SK-N-SH (cell line): ENCODE results near the gene SLC10A4.

Experiments
- CTCF ChIP-seq: fragments of 200-600 bp; sonication (generic); IDR thresholded peaks from 2 replicates; pipeline ENCODE4 v1.6.1; 2017; ENCODE audit warnings: antibody characterized with exemption, mild to moderate bottlenecking, moderate library complexity
- EP300 ChIP-seq, 2 experiments: IDR thresholded peaks; 2 replicates each; pipeline versions ENCODE4 v1.4.0 to v1.6.1; 2012; ENCODE audit warnings: borderline replicate concordance in 1 of 2, low read depth in 1 of 2, low read length in 1 of 2
- GABPA ChIP-seq: IDR thresholded peaks from 2 replicates; pipeline ENCODE4 v1.4.0; 2012; ENCODE audit warnings: low read depth, mild to moderate bottlenecking
- GATA2 ChIP-seq: sonication (generic); formaldehyde crosslinking; IDR thresholded peaks from 2 replicates; pipeline ENCODE4 v1.5.0; 2020; ENCODE audit warnings: mild to moderate bottlenecking, missing genetic modification reagents
- NFIC ChIP-seq: IDR thresholded peaks from 2 replicates; pipeline ENCODE4 v1.4.0; 2012; ENCODE audit warnings: borderline replicate concordance
- POLR2AphosphoS5 ChIP-seq: IDR thresholded peaks from 2 replicates; pipeline ENCODE4 v1.6.1; 2012; ENCODE audit warnings: low read depth, low read length
- RAD21 ChIP-seq: IDR thresholded peaks from 2 replicates; pipeline ENCODE4 v1.6.1; 2012; ENCODE audit warnings: mild to moderate bottlenecking, low read length
- RFX5 ChIP-seq: IDR thresholded peaks from 2 replicates; pipeline ENCODE4 v1.6.1; 2012; ENCODE audit warnings: mild to moderate bottlenecking, improper control_type of control experiment, low read length
- SMC3 ChIP-seq: IDR thresholded peaks from 2 replicates; pipeline ENCODE4 v1.6.1; 2012; ENCODE audit warnings: low read depth, low read length, improper control_type of control experiment
- TAF1 ChIP-seq: IDR thresholded peaks from 2 replicates; pipeline ENCODE4 v1.6.1; 2012; ENCODE audit warnings: low read depth, mild to moderate bottlenecking, low read length, moderate library complexity, borderline replicate concordance
- USF2 ChIP-seq: fragments of 150-350 bp; IDR thresholded peaks from 2 replicates; pipeline ENCODE4 v1.6.1; 2017; ENCODE audit warnings: antibody characterized with exemption, low read length, low read depth, borderline replicate concordance
- YY1 ChIP-seq: IDR thresholded peaks from 2 replicates; pipeline ENCODE4 v1.4.0; 2012; ENCODE audit warnings: low read depth, mild to moderate bottlenecking
- ZBTB33 ChIP-seq: IDR thresholded peaks from 2 replicates; pipeline ENCODE4 v1.4.0; 2012; ENCODE audit warnings: low read depth, borderline replicate concordance

GRCh38 chr4:48504026-48504330, 20.8 kb downstream of the SLC10A4 start:
- TF ChIP-seq SMC3 (no peak), NFIC (no peak), GATA2 (no peak), ZBTB33 (no peak), CTCF (no peak), YY1 (no peak), USF2 (no peak), EP300 (IDR thresholded peaks at IDR 0.05; ENCODE audit: borderline replicate concordance in 1 of 2, low read depth in 1 of 2, low read length in 1 of 2) (no peak), POLR2AphosphoS5 (no peak), GABPA (no peak), RFX5 (no peak), RAD21 (no peak), TAF1 (no peak)
